GM12872 (cell line): ENCODE data around the gene WDR47.
A peak's percentile ranks its signal among the peaks of the same experiment; 100 is the strongest.

Experiments
- CTCF ChIP-seq: IDR thresholded peaks from 3 replicates; pipeline ENCODE4 v1.5.1; 2011; ENCODE audit warnings: low read depth, mild to moderate bottlenecking, low read length, moderate library complexity; ENCODE audit not compliant: insufficient read depth

Gene WDR47

GRCh38 chr1:109083501-109083900, 41.6 kb upstream of the WDR47 start:
- TF ChIP-seq CTCF = no peak

DNA sequence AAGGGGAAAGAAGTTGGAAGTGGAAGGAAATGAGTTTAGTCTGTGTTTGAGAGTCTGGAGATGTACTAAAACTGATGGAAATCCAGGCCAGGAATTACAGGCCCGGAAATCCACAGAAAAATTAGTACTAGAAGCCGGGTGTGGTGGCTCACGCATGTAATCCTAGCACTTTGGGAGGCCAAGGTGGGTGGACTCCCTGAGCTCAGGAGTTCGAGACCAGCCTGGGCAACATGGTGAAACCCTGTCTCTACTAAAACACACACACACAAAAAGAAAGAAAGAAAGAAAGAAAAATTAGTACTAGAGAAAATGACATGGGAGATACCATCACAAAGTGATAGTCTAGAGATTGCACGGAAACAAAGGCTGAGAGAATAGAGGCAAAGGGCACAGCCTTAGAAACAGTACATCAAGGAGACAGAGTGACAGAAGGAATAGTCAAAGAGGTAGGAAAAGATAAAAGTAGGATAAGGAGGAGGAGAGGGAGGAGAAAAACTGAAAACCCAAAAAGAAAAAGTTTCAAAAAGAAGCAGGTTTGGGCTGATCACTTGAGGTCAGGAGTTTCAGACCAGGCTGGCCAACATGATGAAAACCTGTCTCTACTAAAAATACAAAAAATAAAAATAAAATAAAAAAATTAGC, 38.7 kb upstream of the WDR47 start:
- no peak for TF ChIP-seq CTCF

GRCh38 chr1:109079240-109079622, 37.3 kb upstream of the WDR47 start:
- no peak for TF ChIP-seq CTCF

GRCh38 chr1:109078317-109078716, 36.4 kb upstream of the WDR47 start:
- TF ChIP-seq CTCF = no peak

DNA sequence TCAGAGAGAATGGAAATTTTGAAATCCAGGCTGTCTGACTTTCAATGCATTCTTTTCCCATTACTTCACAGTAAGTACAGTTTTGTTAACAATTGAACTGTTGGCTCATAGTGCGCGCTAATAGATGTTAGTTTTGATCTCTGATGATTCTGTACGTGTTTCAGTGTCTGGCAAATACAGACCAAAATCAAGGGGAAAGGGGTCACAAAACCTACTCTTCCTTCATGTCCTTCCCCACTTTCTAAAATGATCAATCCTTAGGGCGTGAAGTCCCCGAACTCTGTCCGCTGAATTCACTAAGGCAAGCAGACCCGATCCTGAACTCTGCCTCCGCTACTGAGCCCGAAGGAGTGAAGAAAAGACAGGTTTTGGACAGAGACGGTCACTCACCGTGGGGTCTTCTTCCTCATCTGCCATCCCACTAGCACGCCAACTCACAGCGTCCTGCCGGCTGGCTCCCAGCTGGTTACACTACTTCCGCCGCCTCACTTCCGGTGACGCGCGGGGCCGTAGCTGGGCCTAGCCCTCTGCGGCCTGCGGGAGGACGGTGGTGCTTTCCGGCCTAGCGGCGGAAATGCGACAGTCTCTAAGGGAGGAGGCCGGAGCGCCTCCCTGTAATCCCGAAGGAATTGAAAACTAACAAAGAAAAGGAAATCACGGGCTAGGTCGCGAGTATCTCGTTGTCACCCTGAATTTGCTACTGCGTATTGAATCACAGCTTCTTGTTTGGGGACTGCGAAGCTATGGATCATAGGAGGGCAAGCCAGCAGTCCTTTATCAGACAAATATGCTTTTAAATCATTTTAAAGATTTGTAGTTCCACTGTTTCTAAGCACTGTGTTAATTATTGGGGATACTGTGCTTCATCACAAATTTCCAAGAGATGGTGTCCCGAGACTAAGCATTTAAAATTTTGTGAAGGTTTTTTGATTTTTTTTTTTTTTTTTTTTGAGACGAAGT, 33.9 kb upstream of the WDR47 start, which contains the start of gene TAF13:
TAF13 (minus strand) TSS at position 473 of the 960 bp plus-strand sequence; CDS start at position 417, 56 bp downstream.
- TF ChIP-seq CTCF = 0 out of 3 replicates have a peak, but pooled peaks have one; percentile 3

DNA sequence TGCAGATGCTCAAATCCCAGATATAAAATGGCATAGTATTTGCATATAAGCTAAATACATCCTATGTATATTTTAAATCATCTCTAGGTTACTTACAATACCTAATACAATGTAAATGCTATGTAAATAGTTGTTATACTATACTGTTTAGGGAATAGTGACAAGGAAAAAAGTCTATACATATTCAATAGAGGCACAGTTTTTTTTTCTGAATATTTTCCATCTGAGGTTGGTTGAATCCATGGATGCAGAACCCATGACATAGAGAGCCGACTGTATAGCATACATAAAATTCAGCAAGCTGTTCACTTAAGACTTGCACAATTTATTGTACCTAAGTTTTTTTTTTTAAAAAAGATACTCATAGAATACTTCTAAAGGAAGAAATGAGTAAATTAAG, 27.4 kb upstream of the WDR47 start:
- no peak for TF ChIP-seq CTCF

GRCh38 chr1:109067883-109068282, 26.0 kb upstream of the WDR47 start:
- TF ChIP-seq CTCF = no peak
